Measurements from ENCODE around the gene ETFA. TPM values are rescaled to one million over a fixed set of nuclear protein-coding genes. Genes with fewer than 3 reads are reported as not detected.

Gene ETFA
- total and polyA plus RNA-seq, 2 experiments from 2014 or later, result 175 to 185 TPM

- Histone ChIP-seq H4K20me1 (ENCODE audit: insufficient read depth, poor library complexity, severe bottlenecking) (peaks cover 11% of the 10 kb centered on the region), H3K27me3 (peaks cover 98% of the 10 kb centered on the region), H3K9me2 (replicated peaks; ENCODE audit: insufficient read depth) (no peaks in the 10 kb centered on the region), H3K4me3 (peak overlapping the region; percentile 30), H3K27ac (peak overlapping the region; percentile 9), H3K36me3 (replicated peaks; ENCODE audit: insufficient read depth, low read depth) (no peaks in the 10 kb centered on the region), H3K4me2 (peak overlapping the region; percentile 97), H3K79me2 (peaks cover 36% of the 10 kb centered on the region), H3K4me1 (ENCODE audit: insufficient read depth) (peaks cover 43% of the 10 kb centered on the region), H2AFZ (no peak overlapping the region), H3K9me3 (ENCODE audit: low read depth) (no peaks in the 10 kb centered on the region)
- 2% methylated on average over 38 of the region's 53 CpGs for WGBS (ENCODE audit: low lambda C conversion rate, missing lambda C conversion rate)
- TF ChIP-seq EZH2phosphoT487 (IDR thresholded peaks at IDR 0.05; ENCODE audit: low read depth, severe bottlenecking, unreplicated experiment), result no peak
- TF ChIP-seq EZH2 (IDR thresholded peaks at IDR 0.05; ENCODE audit: borderline replicate concordance), result peak; percentile 87
- no peak for TF ChIP-seq CTCF (IDR thresholded peaks at IDR 0.05; ENCODE audit: poor library complexity)
- peak; percentile 38 for DNase-seq (ENCODE audit: low spot score)
Measured at GRCh38 chr15:76340198-76340802, 29.0 kb upstream of the ETFA start.

GRCh38 chr15:76339305-76340197, 28.3 kb upstream of the ETFA start:
- Histone ChIP-seq H3K4me1 (ENCODE audit: insufficient read depth) (peaks cover 43% of the 10 kb centered on the region), H3K9me2 (replicated peaks; ENCODE audit: insufficient read depth) (no peaks in the 10 kb centered on the region), H3K4me3 (peak overlapping the region; percentile 30), H3K9me3 (ENCODE audit: low read depth) (no peaks in the 10 kb centered on the region), H3K36me3 (replicated peaks; ENCODE audit: insufficient read depth, low read depth) (no peaks in the 10 kb centered on the region), H4K20me1 (ENCODE audit: insufficient read depth, poor library complexity, severe bottlenecking) (peaks cover 11% of the 10 kb centered on the region), H3K79me2 (peaks cover 36% of the 10 kb centered on the region), H3K27ac (peak overlapping the region; percentile 9), H2AFZ (no peak overlapping the region), H3K27me3 (peaks cover 96% of the 10 kb centered on the region), H3K4me2 (peak overlapping the region; percentile 97)
- DNase-seq (ENCODE audit: low spot score), result no peak
- TF ChIP-seq EZH2phosphoT487 (IDR thresholded peaks at IDR 0.05; ENCODE audit: low read depth, severe bottlenecking, unreplicated experiment) (peak; percentile 36), EZH2 (IDR thresholded peaks at IDR 0.05; ENCODE audit: borderline replicate concordance) (peak; percentile 75), CTCF (IDR thresholded peaks at IDR 0.05; ENCODE audit: poor library complexity) (no peak)
- 10% methylated on average over 41 of the region's 48 CpGs for WGBS (ENCODE audit: low lambda C conversion rate, missing lambda C conversion rate)

GRCh38 chr15:76338486-76339304, 27.4 kb upstream of the ETFA start:
- H3K9me2 ChIP-seq (replicated peaks; ENCODE audit: insufficient read depth), result no peaks in the 10 kb centered on the region
- no peak for DNase-seq (ENCODE audit: low spot score)
- peak overlapping the region; percentile 97 for H3K4me2 ChIP-seq
- peak overlapping the region; percentile 9 for H3K27ac ChIP-seq
- TF ChIP-seq EZH2 (IDR thresholded peaks at IDR 0.05; ENCODE audit: borderline replicate concordance) (peak; percentile 49), EZH2phosphoT487 (IDR thresholded peaks at IDR 0.05; ENCODE audit: low read depth, severe bottlenecking, unreplicated experiment) (no peak)
- H3K4me3 ChIP-seq, result peak overlapping the region; percentile 23
- H3K27me3 ChIP-seq, result peaks cover 96% of the 10 kb centered on the region
- H3K9me3 ChIP-seq (ENCODE audit: low read depth), result no peaks in the 10 kb centered on the region
- peaks cover 11% of the 10 kb centered on the region for H4K20me1 ChIP-seq (ENCODE audit: insufficient read depth, poor library complexity, severe bottlenecking)
- peaks cover 29% of the 10 kb centered on the region for H3K79me2 ChIP-seq
- WGBS (ENCODE audit: low lambda C conversion rate, missing lambda C conversion rate), result 14% methylated on average over 26 of the region's 26 CpGs
- H3K4me1 ChIP-seq (ENCODE audit: insufficient read depth), result peaks cover 43% of the 10 kb centered on the region
- H2AFZ ChIP-seq, result no peak overlapping the region
- no peaks in the 10 kb centered on the region for H3K36me3 ChIP-seq (replicated peaks; ENCODE audit: insufficient read depth, low read depth)

Measured in hepatocyte (in vitro differentiated cells).